22Rv1 (cell line): ENCODE measurements around the gene ST3GAL6.

Experiments
- H3K27ac ChIP-seq: fragments of 450-650 bp; 2 replicates; pipeline ENCODE4 v1.5.1; 2017
- ZFX ChIP-seq: fragments of 450-650 bp; IDR thresholded peaks from 2 replicates; pipeline ENCODE4 v1.6.1; 2017; ENCODE audit warnings: antibody characterized with exemption, borderline replicate concordance
- TF ChIP-seq, protein P1 (sequence below): fragments of 450-650 bp; IDR thresholded peaks from 2 replicates; pipeline ENCODE4 v1.5.1; 2017; ENCODE audit warnings: mild to moderate bottlenecking

Gene ST3GAL6

DNA sequence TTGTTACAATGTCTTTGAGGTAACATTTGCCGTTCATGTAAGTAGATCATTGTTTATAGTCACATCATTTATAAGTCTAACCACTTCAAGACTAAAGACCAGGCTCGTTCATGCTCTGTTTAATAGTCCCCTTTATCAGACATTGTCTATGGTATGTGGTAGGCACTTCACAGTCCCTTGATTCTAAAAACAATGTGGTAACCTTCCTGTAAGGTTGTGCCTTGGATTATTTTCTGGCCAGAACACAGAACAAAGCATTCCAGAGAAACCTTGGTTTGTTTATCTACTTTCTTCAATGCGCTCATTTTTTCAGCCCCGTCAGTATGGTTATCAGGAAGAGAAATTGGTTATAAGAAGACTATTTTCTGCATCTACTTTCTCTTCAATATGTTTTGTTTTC, 16.3 kb upstream of the ST3GAL6 start:
- no peak overlapping the region for H3K27ac ChIP-seq
- no peak for TF ChIP-seq ZFX
- TF ChIP-seq, protein P1, sequence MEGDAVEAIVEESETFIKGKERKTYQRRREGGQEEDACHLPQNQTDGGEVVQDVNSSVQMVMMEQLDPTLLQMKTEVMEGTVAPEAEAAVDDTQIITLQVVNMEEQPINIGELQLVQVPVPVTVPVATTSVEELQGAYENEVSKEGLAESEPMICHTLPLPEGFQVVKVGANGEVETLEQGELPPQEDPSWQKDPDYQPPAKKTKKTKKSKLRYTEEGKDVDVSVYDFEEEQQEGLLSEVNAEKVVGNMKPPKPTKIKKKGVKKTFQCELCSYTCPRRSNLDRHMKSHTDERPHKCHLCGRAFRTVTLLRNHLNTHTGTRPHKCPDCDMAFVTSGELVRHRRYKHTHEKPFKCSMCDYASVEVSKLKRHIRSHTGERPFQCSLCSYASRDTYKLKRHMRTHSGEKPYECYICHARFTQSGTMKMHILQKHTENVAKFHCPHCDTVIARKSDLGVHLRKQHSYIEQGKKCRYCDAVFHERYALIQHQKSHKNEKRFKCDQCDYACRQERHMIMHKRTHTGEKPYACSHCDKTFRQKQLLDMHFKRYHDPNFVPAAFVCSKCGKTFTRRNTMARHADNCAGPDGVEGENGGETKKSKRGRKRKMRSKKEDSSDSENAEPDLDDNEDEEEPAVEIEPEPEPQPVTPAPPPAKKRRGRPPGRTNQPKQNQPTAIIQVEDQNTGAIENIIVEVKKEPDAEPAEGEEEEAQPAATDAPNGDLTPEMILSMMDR = no peak

GRCh38 chr3:98750276-98750919, 12.7 kb upstream of the ST3GAL6 start:
- TF ChIP-seq, protein P1 = no peak
- no peak for TF ChIP-seq ZFX
- H3K27ac ChIP-seq = no peak overlapping the region

DNA sequence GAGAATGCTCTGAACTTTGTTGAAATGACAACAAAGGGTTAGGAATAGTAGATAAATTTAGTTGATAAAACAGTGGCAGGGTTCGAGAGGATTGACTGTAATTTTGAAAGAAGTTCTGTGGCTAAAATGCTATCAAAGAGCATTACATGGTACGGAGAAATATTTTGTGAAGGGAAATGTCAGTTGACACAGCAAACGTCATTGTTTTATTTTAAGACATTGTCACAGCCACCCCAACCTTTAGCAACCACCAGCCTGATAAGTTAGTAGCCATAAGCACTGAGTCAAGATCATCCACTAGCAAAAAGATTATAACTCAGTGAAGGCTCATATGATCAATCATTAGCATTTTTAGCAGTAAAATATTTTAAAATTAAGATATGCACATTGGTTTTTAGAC, 8.7 kb upstream of the ST3GAL6 start:
- TF ChIP-seq, protein P1 = no peak
- TF ChIP-seq ZFX = no peak
- H3K27ac ChIP-seq = no peak overlapping the region

GRCh38 chr3:98755601-98756000, 7.5 kb upstream of the ST3GAL6 start:
- H3K27ac ChIP-seq = no peak overlapping the region
- TF ChIP-seq ZFX = no peak
- TF ChIP-seq, protein P1 = no peak

GRCh38 chr3:98759629-98760028, 3.5 kb upstream of the ST3GAL6 start:
- TF ChIP-seq ZFX = no peak
- TF ChIP-seq, protein P1 = no peak
- no peak overlapping the region for H3K27ac ChIP-seq

GRCh38 chr3:98761643-98762229, 1.4 kb upstream of the ST3GAL6 start:
- TF ChIP-seq, protein P1 = no peak
- no peak for TF ChIP-seq ZFX

GRCh38 chr3:98763819-98764418, 779 bp downstream of the ST3GAL6 start:
- no peak for TF ChIP-seq ZFX
- TF ChIP-seq, protein P1 = no peak
- no peak overlapping the region for H3K27ac ChIP-seq

More at GRCh38 chr3:98761643-98762229, 1.4 kb upstream of the ST3GAL6 start:
- no peak overlapping the region for H3K27ac ChIP-seq
